ENCODE measurements around the gene SLC13A5.
A peak's percentile ranks its signal among the peaks of the same experiment; 100 is the strongest.
"Not testable (repeated sequence)": the region's sequence is repeated elsewhere in the genome, so short reads cannot be mapped to it uniquely, and the experiment has no call there.

SLC13A5 gene

DNA sequence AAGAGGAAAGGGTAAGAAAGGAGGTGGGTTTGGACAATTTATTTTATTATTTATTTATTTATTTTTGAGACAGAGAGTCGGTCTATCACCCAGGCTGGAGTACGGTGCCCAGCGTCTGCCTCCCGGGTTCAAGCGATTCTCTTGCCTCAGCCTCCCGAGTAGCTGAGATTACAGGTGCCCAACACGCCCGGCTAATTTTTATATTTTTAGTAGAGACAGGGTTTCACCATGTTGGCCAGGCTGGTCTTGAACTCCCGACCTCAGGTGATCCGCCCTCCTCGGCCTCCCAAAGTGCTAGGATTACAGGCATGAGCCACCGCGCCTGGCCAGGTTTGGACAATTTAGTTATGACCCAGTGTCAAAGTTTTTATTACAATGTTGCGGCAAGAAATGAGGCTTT is 50.0 kb downstream of the SLC13A5 start:
- not testable (repeated sequence) for DNase-seq (ENCODE audit: low read depth, low spot score)

DNA sequence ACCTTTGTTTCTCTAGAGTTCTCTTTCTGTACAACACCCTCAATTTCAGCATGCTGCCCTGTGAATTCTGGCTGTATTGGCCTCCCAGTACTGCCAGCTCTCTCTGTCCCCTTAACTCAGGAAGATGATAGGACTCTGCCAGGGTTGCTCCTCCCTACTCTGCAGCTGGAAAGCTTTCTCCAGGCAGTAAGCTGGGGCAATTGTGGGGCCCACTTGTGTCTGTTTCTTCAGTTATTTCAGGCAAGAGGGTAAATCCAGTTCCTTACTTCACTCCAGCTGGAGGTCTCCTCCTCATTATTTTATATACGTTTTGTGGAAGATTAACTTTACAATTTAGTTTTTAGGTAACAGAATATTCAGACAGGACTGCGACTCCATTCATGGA is 51.7 kb downstream of the SLC13A5 start:
- DNase-seq (ENCODE audit: low read depth, low spot score), result no peak

DNA sequence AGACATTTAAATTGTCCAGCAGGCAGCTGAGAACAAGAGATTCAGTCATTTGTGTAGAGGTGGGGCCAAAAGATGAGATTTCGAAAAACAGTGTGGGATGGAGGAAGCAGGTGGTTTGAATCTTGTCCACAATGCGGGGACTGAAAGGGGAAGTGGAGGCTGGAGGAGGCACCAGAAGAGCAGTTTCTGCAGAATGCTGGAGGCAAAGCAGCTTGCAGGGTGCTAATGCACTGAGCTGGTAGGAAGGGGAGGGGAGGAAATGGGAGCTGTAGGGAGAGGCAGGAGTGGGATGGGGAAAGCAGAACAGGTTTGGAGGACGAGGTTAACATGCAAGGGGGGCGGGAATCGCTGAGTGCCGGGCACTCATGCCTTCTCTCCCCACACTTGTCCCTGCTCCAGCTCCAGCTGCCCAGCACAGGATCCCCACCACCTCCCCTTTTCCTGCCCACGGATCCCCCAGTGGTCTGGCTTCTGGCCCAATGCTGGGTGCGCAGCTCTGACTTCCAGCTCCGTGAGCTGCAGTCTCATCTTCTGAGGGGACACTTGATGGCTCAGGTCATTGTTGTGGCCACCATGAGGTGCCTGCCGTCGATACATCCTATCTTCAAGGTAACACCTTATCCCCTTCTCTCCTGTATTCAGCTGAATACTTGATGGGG is 52.2 kb downstream of the SLC13A5 start:
- no peak for DNase-seq (ENCODE audit: low read depth, low spot score)

DNA sequence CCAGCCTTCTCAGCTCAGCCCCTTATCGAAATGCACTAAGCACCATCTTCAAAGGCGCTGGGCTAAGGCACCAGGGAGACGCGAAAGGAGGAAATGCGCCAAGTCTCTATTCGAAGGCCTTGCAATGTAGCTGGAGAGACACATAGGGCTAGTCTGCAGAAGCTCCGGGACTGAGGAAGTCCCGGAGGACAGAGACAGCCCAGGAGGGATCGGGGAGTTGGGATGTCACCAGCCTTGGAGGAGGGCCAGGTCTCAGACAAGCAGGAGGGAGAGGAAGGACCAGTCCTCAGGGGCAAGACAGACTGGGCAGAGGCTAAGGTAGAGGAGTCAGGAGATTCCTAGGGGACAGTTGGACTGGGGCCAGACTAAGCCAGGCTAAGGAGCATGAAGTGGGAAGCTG is 53.1 kb downstream of the SLC13A5 start:
- no peak for DNase-seq (ENCODE audit: low read depth, low spot score)

DNA sequence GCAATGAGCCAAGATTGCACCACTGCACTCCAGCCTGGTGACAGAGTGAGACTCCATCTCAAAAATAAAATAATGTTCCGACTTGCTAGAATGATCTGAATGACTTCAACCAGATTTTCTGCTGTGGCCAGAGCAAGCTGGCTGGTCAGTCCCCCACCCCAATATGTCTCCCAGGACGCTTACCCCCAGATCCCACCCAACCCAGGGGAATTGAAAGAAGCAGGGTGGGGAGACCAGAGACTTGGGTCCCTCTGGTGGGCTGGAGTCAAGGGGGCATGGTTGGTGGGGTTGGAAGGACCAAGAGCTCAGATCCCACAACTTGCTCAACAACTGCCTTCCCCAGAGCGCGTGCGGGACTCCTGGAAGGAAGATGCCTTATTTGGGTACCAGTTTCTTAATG is 54.8 kb downstream of the SLC13A5 start:
- not testable (repeated sequence) for DNase-seq (ENCODE audit: low read depth, low spot score)

DNA sequence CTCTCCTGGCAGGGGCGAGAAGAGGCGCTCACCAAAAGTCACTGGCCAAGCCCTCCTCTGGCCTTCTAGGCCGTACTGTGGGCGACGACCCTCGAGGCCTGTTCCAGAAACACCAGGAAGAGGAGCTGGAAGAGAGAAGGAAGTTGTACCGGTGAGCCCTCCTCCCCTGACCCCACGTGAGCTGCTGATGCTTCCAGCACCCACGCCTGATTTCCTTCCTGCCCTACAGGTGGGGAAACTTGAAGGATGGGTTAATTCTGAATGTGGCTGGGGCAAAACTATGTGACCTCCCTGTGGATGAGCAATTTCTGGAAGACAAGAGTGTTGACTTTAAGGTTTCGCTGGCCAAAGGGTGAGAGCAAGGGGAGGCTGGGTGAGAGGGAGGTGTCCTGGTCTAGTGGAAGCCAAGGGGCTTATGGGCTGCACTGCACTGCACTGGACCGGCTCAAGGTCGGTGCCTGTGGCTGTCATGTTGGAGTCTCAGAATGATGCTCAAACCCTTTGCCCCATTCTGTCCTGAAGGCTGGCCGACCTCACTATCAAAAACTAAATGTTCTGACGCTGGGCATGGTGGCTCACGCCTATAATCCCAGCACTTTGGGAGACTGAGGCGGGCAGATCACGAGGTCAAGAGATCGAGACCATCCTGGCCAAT is 55.4 kb downstream of the SLC13A5 start:
- DNase-seq (ENCODE audit: low read depth, low spot score), result no peak

DNA sequence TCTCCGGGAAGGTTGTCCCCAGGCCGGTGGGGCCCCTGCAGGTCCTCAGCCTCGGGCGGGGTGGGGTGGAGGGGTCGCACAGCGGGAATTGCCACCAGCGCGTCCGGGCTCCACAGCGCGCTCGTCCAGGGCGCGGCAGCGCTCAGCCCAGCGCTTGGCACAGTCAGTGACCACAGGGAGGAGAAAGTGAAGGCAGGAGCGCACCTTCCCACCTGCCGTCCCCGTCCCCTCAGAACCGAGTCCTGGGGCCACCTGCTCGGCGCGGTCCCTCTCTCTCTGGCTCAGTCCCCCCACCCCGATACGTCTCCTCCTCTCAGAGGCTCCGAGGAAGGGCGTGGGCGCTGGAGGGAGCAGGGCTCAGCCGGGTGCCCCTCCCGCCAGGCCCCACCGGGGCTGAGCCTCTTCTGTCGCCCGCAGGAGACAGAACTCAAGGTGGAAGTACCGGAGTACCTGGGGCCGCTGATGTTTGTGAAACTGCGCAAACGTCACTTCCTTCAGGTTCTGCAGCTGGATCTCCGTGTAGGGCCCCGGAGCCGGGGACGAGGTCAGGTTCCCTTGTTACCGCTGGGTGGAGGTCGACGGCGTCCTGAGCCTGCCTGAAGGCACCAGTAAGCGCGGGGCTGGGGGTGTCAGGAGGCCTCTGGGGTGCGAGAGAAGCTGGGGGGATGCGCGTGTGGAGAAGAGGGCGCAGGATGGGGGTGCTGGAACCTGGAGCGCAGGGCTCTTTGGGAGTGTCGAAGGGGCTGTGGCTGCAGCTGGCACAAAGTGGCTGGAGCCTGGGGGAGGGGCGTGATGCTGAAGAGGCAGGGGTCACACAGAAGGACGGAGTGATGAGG is 56.2 kb downstream of the SLC13A5 start:
- DNase-seq (ENCODE audit: low read depth, low spot score), result not testable (repeated sequence)

DNA sequence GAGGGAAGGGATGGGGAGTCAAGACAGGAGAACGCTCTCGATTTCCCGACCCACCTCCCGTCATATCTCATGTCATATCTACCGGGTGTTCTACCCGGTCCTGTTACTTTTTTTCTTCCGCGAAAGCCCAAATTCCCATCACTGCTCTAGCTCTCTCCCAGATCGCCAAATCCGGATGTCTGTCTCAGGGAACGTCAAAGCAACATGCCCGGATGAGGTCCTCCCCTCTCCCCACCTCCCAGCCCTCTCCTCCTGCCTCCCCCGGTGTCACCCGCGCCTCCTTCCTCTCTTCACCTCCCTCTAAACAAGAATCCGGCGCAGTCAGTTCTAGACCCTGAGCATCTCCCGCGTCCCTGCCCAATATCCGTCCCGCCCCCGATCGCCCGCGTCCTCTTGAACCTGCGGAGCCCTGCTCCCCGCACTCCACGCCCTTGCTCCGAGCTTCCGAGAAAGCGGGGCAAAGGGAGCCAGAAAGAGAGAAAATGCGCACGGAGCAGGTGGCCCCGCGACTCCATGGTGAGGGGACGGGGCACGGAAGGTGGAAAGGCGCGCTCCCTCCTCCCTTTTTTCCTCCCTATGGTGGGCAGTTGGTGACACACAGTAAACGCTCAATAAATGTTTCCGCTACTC is 57.3 kb downstream of the SLC13A5 start:
- DNase-seq (ENCODE audit: low read depth, low spot score), result not testable (repeated sequence)

DNA sequence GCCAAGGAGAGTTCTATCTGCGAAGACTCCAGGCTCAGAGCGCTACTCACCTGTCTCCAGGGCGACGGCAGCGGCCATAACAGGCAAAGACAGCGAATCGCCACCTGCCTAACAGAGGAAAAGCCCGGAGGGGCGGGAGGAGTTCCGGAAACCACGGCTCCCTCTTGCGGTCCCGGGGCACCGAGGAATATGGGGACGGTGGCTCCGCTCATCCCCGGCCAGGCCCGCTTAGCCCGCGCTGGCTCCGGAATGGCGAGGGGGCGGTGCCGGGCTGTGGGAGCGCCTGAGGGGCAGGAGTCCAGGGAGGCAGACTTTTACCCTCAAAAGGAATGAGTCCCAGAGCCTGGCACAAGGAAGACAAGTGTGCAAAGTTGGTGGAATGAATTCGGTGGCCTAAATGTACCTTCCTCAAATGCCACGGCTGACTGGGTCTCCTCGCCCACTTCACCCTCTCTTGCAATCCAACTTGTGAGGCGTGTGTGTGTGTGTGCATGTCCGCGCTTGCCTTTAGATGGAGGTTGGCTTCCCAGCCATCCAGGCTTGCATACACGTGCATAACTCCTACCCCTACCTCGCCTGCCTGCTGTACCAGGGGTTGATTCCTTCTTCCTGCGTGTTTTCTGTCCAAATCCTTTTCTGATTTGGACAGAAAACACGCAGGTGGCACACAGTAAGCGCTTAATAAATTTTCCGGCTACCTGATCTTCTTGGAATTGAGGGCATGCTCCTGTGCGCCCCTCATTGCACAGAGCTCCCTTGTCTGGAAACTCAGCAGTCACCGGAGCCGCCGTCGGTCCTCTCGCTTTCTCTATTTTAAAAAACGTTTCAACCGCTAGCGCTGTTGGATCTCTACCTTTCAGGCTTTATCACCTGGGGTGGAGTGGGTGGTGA is 58.1 kb downstream of the SLC13A5 start:
- no peak for DNase-seq (ENCODE audit: low read depth, low spot score)

DNA sequence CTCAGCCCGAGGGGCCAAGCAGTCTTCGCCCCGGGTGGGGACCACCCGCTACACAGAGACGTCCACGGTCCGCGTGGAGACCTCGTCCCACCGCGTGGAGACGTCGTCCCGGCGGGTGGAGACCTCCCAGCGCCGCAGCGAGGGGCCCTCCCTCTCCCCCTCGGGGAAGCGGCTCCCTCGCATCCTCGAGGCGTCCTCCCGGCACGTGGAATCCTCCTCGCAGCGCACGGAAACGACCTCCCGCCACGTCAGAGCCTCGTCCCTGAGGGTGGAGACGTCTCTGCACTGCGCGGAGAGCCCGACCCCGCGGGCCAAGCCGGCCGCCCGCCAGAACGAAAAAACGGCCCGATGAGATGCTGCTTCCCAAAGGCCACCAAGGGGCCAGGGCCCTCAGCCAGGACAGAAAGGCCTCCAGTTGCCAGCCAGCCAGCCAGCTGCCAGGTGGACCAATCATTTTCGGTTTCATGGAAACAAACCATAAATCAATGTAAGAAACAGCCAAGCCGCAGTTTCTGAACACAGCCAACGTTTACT is 61.2 kb downstream of the SLC13A5 start:
- no peak for DNase-seq (ENCODE audit: low read depth, low spot score)

DNA sequence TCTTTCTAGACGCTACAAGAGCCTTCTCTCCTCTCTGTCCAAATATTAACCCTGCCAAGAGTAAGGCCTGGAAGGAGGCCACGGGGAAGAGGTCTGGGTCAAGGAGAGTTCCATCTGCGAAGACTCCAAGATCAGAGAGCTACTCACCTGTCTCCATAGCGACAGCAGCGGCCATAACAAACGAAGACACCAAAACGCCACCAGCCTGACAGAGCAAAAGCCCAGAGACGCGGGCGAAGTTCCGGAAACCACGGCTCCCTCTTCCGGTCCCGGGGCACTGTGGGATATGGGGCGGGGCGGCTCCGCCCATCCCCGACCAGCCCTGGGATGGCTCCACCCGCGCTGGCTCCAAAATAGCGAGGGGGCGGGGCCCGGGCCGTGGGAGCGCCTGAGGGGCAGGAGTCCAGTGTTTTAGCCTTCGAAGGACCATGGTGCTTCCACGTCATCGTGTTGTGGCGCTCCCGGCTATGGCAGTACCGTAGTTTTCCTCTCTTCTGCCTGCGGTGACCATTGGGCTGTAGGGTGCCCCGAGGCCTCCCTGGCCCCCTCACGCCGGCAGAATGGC is 61.7 kb downstream of the SLC13A5 start, which contains the start of the genes C17orf100 and MED31:
Gene C17orf100 (plus strand): TSS at position 409 of the 565 bp plus-strand sequence. CDS start 152 bp downstream, at position 561.
Gene MED31 (minus strand): TSS at position 252 of the 565 bp plus-strand sequence. CDS start 77 bp downstream, at position 175.
- peak; percentile 64 for DNase-seq (ENCODE audit: low read depth, low spot score)

DNA sequence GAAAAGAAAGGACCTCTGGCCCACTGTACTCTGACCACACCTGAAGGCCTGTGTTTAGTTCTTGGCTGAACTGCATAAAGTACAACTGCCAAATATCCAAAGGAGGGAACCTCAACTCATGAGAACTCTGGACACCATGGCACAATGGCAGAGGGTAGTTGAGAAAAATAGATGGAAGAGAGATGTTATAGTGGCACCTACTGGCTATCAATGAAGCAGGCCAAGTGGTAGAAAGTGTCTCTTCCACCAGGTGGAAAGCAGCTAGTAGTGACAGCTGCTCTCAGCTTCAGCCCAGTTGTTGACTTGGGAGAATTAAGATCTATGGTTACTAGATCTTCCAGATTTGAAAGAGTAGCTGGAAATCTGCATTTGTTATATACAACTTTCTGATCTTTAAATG is 65.0 kb downstream of the SLC13A5 start:
- DNase-seq (ENCODE audit: low read depth, low spot score), result no peak

DNA sequence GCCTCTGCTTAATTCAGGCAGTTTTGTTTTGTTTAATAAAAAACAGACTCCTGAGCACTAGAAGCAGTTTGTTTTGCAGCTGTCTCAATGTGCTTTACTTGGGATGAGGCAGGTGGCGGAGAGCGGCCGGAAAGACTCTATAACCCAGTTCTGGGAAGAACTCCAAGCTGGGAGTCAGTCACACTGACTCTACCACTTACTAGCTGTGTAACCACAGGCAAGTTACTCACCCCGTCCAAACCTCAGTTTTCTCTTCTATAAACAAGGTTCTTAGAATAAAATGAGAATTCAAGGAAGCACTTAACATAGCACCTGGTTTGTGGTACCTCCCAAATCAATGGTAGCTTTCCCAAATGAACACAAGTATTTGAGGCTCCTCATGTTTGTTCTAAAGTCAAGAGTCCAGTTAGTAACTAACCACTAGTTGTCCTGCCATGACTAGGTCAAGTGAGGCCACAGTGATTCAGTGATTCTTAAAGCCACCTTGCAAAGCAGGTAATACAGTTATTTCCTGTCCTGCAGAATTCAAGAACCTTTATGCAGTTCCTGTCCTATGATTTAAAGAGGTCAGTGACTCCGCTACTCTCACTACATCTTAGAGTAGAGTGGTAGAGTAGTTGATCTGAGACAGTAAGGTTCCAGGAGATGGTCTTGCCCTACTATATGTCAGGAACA is 69.6 kb downstream of the SLC13A5 start:
- DNase-seq (ENCODE audit: low read depth, low spot score), result no peak

DNA sequence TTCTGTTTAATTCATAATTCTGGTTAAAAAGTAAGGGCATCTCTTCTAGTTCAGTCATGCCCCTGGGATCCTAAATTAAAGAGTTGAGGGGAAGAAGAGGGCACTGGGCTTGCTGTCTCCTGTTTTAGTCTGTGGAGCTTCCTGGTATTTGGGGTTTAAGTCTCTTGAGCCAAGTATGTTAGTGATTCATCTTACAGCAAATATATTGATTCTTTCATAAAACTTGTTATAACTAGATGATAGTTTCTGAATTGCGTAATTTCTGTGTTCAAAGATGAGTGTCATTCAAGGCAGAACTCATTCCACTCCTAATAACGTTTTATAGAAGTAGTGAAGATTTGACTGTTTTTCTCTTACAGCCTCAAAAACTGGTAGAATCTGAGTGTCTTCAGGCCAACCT is 70.6 kb downstream of the SLC13A5 start:
- no peak for DNase-seq (ENCODE audit: low read depth, low spot score)

DNA sequence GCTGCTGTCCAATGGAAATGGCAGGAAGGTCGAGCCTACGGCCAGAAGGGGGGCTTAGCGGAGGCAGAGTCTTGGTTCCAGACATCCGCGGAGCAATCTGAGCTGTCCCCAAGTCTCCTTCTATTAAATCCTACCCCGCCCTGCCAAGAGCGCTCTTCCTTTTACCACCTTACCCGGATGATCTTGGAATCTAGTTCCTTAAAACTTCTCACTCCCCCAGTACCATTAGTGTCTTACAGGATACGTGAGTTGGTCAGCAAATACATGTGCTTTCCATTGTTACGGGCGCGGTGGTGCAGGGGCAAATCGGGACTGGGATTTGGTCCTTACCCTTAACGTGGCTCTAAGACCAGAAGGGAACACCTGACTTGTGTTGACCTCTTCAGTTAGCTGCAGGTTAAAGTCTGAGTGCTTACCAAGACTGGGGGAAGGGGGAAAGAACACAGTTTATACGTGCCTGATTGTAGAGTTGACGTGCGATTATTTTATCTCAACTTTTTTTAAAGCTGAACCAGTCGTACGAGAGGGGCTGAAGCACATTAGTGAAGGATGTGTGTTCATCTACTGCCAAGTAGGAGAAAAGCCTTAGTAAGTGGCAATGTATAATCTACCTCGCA is 71.8 kb downstream of the SLC13A5 start:
- no peak for DNase-seq (ENCODE audit: low read depth, low spot score)

DNA sequence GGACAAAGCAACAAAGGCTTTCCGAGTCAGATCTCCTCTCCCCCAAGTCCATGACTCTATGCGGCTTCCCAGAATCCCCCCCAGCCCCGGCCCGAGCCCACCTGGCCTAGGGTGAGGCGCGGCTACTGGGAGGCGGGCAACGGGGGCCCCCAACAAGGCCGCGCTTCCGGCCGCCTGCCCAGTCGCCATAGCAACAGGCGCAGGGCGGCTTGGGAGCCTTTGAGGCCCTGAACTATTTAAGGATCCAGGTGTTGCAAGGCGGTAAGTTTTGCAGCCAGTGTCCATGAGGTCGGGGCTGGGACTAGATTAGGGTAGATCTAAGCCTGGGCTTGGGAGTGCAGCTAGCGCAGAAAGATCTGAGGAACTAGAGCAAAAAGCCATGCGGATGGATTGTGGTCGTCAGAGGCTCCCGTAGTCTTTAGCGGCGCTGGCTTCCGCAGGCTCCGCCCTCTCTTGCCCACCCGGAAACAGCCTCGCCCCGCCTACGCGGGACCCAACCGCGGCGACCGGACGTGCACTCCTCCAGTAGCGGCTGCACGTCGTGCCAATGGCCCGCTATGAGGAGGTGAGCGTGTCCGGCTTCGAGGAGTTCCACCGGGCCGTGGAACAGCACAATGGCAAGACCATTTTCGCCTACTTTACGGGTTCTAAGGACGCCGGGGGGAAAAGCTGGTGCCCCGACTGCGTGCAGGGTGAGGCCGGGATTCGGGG is 72.5 kb downstream of the SLC13A5 start, which contains the start of the genes KIAA0753 and TXNDC17:
Gene KIAA0753 (minus strand): TSS at position 176 of the 711 bp plus-strand sequence. CDS start 5,608 bp downstream, outside the sequence.
Gene TXNDC17 (plus strand): TSS at position 525 of the 711 bp plus-strand sequence. CDS start 23 bp downstream, at position 548.
- DNase-seq (ENCODE audit: low read depth, low spot score), result peak; percentile 58

DNA sequence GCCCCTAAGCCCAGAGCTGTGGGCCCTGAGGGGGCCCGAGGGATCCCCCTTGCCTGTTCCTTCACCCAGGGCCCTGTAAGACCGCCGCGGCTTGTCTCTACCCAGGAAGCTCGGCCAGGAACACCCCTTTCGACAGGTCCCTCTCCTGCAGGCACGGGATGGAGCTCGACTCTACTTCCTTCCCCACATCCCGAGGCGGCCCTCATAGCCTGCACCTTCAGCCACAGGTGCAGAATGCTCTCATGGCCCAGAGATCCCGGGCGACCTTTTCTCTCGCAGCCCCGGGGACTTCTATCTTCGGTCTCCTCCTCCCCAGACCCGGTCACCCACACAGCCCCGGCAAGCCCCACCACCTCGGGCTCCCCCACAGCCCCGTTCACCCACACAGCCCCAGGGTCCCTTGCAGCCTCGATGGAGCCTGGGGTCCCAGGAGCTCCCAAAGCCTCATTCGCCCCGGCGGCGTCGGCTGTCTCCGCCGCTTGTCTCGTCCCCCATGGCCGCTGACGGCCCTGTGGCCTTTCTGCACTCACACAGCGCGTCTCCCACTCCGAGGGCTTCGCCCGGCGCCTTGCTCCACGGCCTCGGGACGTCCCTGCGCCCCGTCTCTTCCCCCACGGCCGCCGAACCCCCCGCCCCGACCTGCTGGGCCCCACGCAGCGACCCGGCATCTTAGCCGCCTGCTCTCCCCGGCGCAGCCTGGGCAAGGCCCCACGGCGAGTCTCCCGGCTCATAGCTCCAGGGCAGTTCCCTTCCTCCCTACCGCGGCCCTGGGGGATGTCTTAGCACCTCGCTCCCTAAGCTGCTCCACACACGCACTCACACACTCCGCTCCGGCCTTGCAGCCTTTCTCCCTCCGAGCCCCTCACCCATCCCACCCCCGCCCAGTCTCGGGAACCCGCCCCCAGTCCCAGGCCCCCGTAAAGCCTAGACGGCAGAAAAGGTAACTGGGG is 73.3 kb downstream of the SLC13A5 start:
- DNase-seq (ENCODE audit: low read depth, low spot score), result no peak
